Measurements from ENCODE around the gene TFPT. TPM values are rescaled to one million over a fixed set of nuclear protein-coding genes. Genes with fewer than 3 reads are reported as not detected.
"Not testable (repeated sequence)": the region's sequence is repeated elsewhere in the genome, so short reads cannot be mapped to it uniquely, and the experiment has no call there.

TFPT gene
- polyA plus RNA-seq, 1 experiment, result 18.8 TPM

GRCh38 chr19:54105796-54106195 lies 9.7 kb downstream of the TFPT start:
- no peak for TF ChIP-seq CTCF (IDR thresholded peaks at IDR 0.05; ENCODE audit: insufficient read depth, low read depth, low read length)
- Histone ChIP-seq H3K36me3 (ENCODE audit: control insufficient read depth, insufficient read depth, low read length) (peaks cover 26% of the 10 kb centered on the region), H3K27me3 (ENCODE audit: control insufficient read depth, insufficient read depth, low read length) (no peaks in the 10 kb centered on the region), H3K4me3 (ENCODE audit: low read depth, low read length) (no peak overlapping the region)
- no peak for DNase-seq (ENCODE audit: low read depth)
- CTCF ChIA-PET, result no interaction called here
- POLR2A ChIA-PET, result no interaction called here

- ChIA-PET POLR2A (no interaction called here), CTCF (no interaction called here)
- H3K36me3 ChIP-seq (ENCODE audit: control insufficient read depth, insufficient read depth, low read length), result peaks cover 24% of the 10 kb centered on the region
- no peaks in the 10 kb centered on the region for H3K27me3 ChIP-seq (ENCODE audit: control insufficient read depth, insufficient read depth, low read length)
- TF ChIP-seq CTCF (IDR thresholded peaks at IDR 0.05; ENCODE audit: insufficient read depth, low read depth, low read length), result no peak
- no peak overlapping the region for H3K4me3 ChIP-seq (ENCODE audit: low read depth, low read length)
- DNase-seq (ENCODE audit: low read depth), result no peak
Observed at GRCh38 chr19:54104998-54105715, 10.3 kb downstream of the TFPT start.

GRCh38 chr19:54102421-54103169 lies 12.9 kb downstream of the TFPT start, which contains the start of gene NDUFA3:
TSS of gene NDUFA3 (plus strand) at chr19:54102855. CDS start at chr19:54102879, 24 bp downstream.
- Histone ChIP-seq H3K36me3 (ENCODE audit: control insufficient read depth, insufficient read depth, low read length) (peaks cover 8% of the 10 kb centered on the region), H3K4me3 (ENCODE audit: low read depth, low read length) (peak within 1 kb of the TSS; percentile 76), H3K27me3 (ENCODE audit: control insufficient read depth, insufficient read depth, low read length) (no peaks in the 10 kb centered on the region)
- CTCF ChIA-PET, result no interaction called here
- peak; percentile 86 for DNase-seq (ENCODE audit: low read depth)
- POLR2A ChIA-PET, result no interaction called here
- no peak for TF ChIP-seq CTCF (IDR thresholded peaks at IDR 0.05; ENCODE audit: insufficient read depth, low read depth, low read length)

GRCh38 chr19:54100561-54100960 lies 14.9 kb downstream of the TFPT start, which contains the start of gene OSCAR:
TSS of gene OSCAR (minus strand) at chr19:54100803. CDS start at chr19:54100792, 11 bp downstream.
- TF ChIP-seq CTCF (IDR thresholded peaks at IDR 0.05; ENCODE audit: insufficient read depth, low read depth, low read length), result no peak
- no peak for DNase-seq (ENCODE audit: low read depth)
- Histone ChIP-seq H3K4me3 (ENCODE audit: low read depth, low read length) (no peak within 1 kb of the TSS), H3K36me3 (ENCODE audit: control insufficient read depth, insufficient read depth, low read length) (no peaks in the 10 kb centered on the region; the same call in none of the 2 replicates), H3K27me3 (ENCODE audit: control insufficient read depth, insufficient read depth, low read length) (no peaks in the 10 kb centered on the region)
- POLR2A ChIA-PET, result no interaction called here
- CTCF ChIA-PET, result no interaction called here

- H3K36me3 ChIP-seq (ENCODE audit: control insufficient read depth, insufficient read depth, low read length); H3K4me3 ChIP-seq (ENCODE audit: low read depth, low read length); H3K27me3 ChIP-seq (ENCODE audit: control insufficient read depth, insufficient read depth, low read length); POLR2A ChIA-PET; CTCF ChIA-PET; DNase-seq (ENCODE audit: low read depth): not testable (repeated sequence)
Observed at GRCh38 chr19:54099903-54100255, 15.6 kb downstream of the TFPT start.
